Sigmoid colon (tissue), 3 donors: ENCODE measurements around the gene UBQLN2.

Source experiments
- POLR2A ChIP-seq, 2 donors: fragments of 450-650 bp; IDR thresholded peaks; one replicate each; pipeline ENCODE4 v1.6.1; 2016; ENCODE audit warnings: antibody characterized with exemption in 2 of 2, mild to moderate bottlenecking in 2 of 2, moderate library complexity in 2 of 2
- TF ChIP-seq, protein P1 (sequence below), 4 experiments: fragments of 450-650 bp in 3 of 4; fragments of 200-600 bp in 1 of 4; IDR thresholded peaks; one replicate each; pipeline ENCODE4 v1.5.1; 2016 to 2019; ENCODE audit warnings: antibody characterized with exemption in 4 of 4, mild to moderate bottlenecking in 3 of 4, moderate library complexity in 2 of 4

GRCh38 chrX:56615282-56615681, 51.9 kb downstream of the UBQLN2 start:
- TF ChIP-seq POLR2A (IDR thresholded peaks at IDR 0.05), result no peak
- TF ChIP-seq, protein P1, sequence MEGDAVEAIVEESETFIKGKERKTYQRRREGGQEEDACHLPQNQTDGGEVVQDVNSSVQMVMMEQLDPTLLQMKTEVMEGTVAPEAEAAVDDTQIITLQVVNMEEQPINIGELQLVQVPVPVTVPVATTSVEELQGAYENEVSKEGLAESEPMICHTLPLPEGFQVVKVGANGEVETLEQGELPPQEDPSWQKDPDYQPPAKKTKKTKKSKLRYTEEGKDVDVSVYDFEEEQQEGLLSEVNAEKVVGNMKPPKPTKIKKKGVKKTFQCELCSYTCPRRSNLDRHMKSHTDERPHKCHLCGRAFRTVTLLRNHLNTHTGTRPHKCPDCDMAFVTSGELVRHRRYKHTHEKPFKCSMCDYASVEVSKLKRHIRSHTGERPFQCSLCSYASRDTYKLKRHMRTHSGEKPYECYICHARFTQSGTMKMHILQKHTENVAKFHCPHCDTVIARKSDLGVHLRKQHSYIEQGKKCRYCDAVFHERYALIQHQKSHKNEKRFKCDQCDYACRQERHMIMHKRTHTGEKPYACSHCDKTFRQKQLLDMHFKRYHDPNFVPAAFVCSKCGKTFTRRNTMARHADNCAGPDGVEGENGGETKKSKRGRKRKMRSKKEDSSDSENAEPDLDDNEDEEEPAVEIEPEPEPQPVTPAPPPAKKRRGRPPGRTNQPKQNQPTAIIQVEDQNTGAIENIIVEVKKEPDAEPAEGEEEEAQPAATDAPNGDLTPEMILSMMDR (IDR thresholded peaks at IDR 0.05), result no peak
